Neuronal stem cell (in vitro differentiated cells): ENCODE measurements around the gene ANK2.

Source experiments
- DNase-seq: peaks from one replicate; pipeline ENCODE4 v3.0.0-alpha.2; 2013; ENCODE audit warnings: low spot score
- H2AFZ ChIP-seq: one replicate; pipeline ENCODE4 v1.6.1; 2013; ENCODE audit warnings: mild to moderate bottlenecking, low read length, inconsistent platforms
- H2AK5ac ChIP-seq: 2 replicates; pipeline ENCODE4 v1.6.1; 2013; ENCODE audit warnings: low read depth, mild to moderate bottlenecking, inconsistent platforms, low read length, moderate library complexity, mixed read lengths
- H2BK120ac ChIP-seq: 2 replicates; pipeline ENCODE4 v1.6.1; 2013; ENCODE audit warnings: low read depth, mild to moderate bottlenecking, inconsistent platforms, low read length, moderate library complexity, mixed read lengths
- H2BK12ac ChIP-seq: one replicate; pipeline ENCODE4 v1.6.1; 2013; ENCODE audit warnings: low read length, inconsistent platforms
- H2BK15ac ChIP-seq: 2 replicates; pipeline ENCODE4 v1.6.1; 2013; ENCODE audit warnings: mild to moderate bottlenecking, low read length, inconsistent platforms, mixed read lengths
- H2BK5ac ChIP-seq: one replicate; pipeline ENCODE4 v1.6.1; 2013; ENCODE audit warnings: inconsistent platforms, mild to moderate bottlenecking, low read length, moderate library complexity
- H3K14ac ChIP-seq: one replicate; pipeline ENCODE4 v1.6.1; 2013; ENCODE audit warnings: low read length, inconsistent platforms
- H3K18ac ChIP-seq: 2 replicates; pipeline ENCODE4 v1.6.1; 2013; ENCODE audit warnings: low read length, inconsistent platforms
- H3K23ac ChIP-seq: 2 replicates; pipeline ENCODE4 v1.6.1; 2013; ENCODE audit warnings: low read depth, mild to moderate bottlenecking, mixed read lengths, low read length, inconsistent platforms; ENCODE audit not compliant: poor library complexity
- H3K27ac ChIP-seq: replicated peaks from 3 replicates; pipeline ENCODE4 v1.5.1; 2013; ENCODE audit warnings: low read length, inconsistent platforms
- H3K27me3 ChIP-seq, 3 experiments: 2 replicates each; pipeline ENCODE4 v1.6.1; 2013; ENCODE audit warnings: low read length in 3 of 3, mild to moderate bottlenecking in 2 of 3, inconsistent platforms in 1 of 3, low read depth in 1 of 3, mixed read lengths in 1 of 3, moderate library complexity in 1 of 3; ENCODE audit not compliant: control insufficient read depth in 3 of 3, insufficient read depth in 3 of 3
- H3K36me3 ChIP-seq, 2 donors: replicated peaks in 1 of 2; 2 replicates each; pipeline ENCODE4 v1.6.1; 2013; ENCODE audit warnings: low read length in 2 of 2; ENCODE audit not compliant: control insufficient read depth in 2 of 2, insufficient read depth in 2 of 2
- H3K4ac ChIP-seq: 2 replicates; pipeline ENCODE4 v1.6.1; 2013; ENCODE audit warnings: inconsistent platforms, mild to moderate bottlenecking, low read length, moderate library complexity
- H3K4me1 ChIP-seq, 2 donors: 1 replicate in 1 of 2; 2 replicates in 1 of 2; pipeline ENCODE4 v1.6.1; 2013; ENCODE audit warnings: low read length in 2 of 2, low read depth in 1 of 2; ENCODE audit not compliant: control insufficient read depth in 2 of 2, insufficient read depth in 1 of 2
- H3K4me2 ChIP-seq: one replicate; pipeline ENCODE4 v1.6.1; 2013; ENCODE audit warnings: mild to moderate bottlenecking, low read length, inconsistent platforms; ENCODE audit not compliant: insufficient read depth, poor library complexity, severe bottlenecking
- H3K4me3 ChIP-seq, 2 donors: 2 replicates each; pipeline ENCODE4 v1.5.1; 2013; ENCODE audit warnings: low read length in 2 of 2, mild to moderate bottlenecking in 2 of 2, inconsistent platforms in 1 of 2, moderate library complexity in 1 of 2
- H3K79me1 ChIP-seq: one replicate; pipeline ENCODE4 v1.6.1; 2013; ENCODE audit warnings: low read depth, mild to moderate bottlenecking, inconsistent platforms, low read length, moderate library complexity
- H3K9ac ChIP-seq: one replicate; pipeline ENCODE4 v1.6.1; 2013; ENCODE audit warnings: mild to moderate bottlenecking, low read depth, low read length, inconsistent platforms; ENCODE audit not compliant: poor library complexity
- H3K9me3 ChIP-seq, 2 donors: replicated peaks in 1 of 2; 2 replicates each; pipeline versions ENCODE3 to v1.6.1; 2013; ENCODE audit warnings: low read length in 2 of 2, mild to moderate bottlenecking in 2 of 2, inconsistent platforms in 1 of 2, low read depth in 1 of 2, mixed read lengths in 1 of 2, moderate library complexity in 1 of 2; ENCODE audit not compliant: control insufficient read depth in 2 of 2, insufficient read depth in 1 of 2
- H4K8ac ChIP-seq: one replicate; pipeline ENCODE4 v1.6.1; 2013; ENCODE audit warnings: low read depth, mild to moderate bottlenecking, inconsistent platforms, low read length, moderate library complexity
- H4K91ac ChIP-seq: one replicate; pipeline ENCODE4 v1.6.1; 2013; ENCODE audit warnings: low read length, low read depth, mild to moderate bottlenecking, inconsistent platforms; ENCODE audit not compliant: poor library complexity
- WGBS, 2 donors: extraction: QIAGEN DNeasy Blood & Tissue Kit; methylation state at CpG; one replicate each; pipeline ENCODE4 v1.1.7; 2013; ENCODE audit warnings: missing lambda C conversion rate in 2 of 2, mixed read lengths in 1 of 2; ENCODE audit not compliant: insufficient read length in 2 of 2, insufficient replicate concordance in 1 of 2; ENCODE audit errors: extremely low coverage in 2 of 2; 5-methylcytosine and 5-hydroxymethylcytosine counted together

The ANK2 gene

DNA sequence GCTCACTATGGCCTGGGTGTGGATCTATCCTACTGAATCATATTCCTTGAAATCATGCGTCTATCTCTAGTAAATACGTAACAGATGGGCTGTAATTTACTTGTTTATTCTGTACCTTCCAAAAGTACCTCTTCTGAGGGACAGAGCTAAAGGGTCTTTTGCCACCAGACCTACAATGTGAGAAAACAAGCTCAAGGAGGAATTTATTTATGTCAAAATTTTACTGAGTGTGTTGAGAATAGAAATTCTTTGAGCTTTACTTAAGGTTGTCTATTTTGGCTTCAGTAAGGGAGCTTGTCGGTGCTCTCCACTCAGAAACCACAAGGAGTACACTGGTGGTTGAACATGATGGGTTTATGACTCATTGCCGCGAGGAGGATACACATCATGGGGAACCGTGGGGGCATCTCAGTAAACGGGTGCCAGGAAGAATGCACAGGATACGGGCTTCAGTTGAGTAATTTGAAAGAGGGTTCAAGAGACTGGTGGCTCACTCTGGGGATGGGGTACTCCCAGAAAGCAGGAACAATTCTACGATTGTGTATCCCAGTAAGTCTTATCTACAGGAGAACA lies 3.0 kb downstream of the ANK2 start:
- no peak overlapping the region for H3K4me3 ChIP-seq
- no peak overlapping the region for H2AFZ ChIP-seq
- no peak overlapping the region for H2BK120ac ChIP-seq
- no peak overlapping the region for H2AK5ac ChIP-seq
- no peak overlapping the region for H3K9ac ChIP-seq
- no peak for DNase-seq
- H3K18ac ChIP-seq: no peak overlapping the region
- no peaks in the 10 kb centered on the region for H3K9me3 ChIP-seq
- no peaks in the 10 kb centered on the region for H3K36me3 ChIP-seq
- H4K8ac ChIP-seq: no peak overlapping the region
- H3K4me2 ChIP-seq: no peak overlapping the region
- H3K27me3 ChIP-seq: no peaks in the 10 kb centered on the region
- no peak overlapping the region for H3K27ac ChIP-seq
- H2BK5ac ChIP-seq: no peak overlapping the region
- peaks cover 3 to 9% of the 10 kb centered on the region in 2 donors for H3K4me1 ChIP-seq
- no peak overlapping the region for H4K91ac ChIP-seq
- H3K14ac ChIP-seq: no peak overlapping the region
- H3K23ac ChIP-seq: no peak overlapping the region
- H3K79me1 ChIP-seq: no peaks in the 10 kb centered on the region
- H2BK12ac ChIP-seq: no peak overlapping the region
- no peak overlapping the region for H3K4ac ChIP-seq
- H2BK15ac ChIP-seq: no peak overlapping the region
- WGBS, 2 donors: no CpG with 5 or more reads among the region's 9 CpGs

DNA sequence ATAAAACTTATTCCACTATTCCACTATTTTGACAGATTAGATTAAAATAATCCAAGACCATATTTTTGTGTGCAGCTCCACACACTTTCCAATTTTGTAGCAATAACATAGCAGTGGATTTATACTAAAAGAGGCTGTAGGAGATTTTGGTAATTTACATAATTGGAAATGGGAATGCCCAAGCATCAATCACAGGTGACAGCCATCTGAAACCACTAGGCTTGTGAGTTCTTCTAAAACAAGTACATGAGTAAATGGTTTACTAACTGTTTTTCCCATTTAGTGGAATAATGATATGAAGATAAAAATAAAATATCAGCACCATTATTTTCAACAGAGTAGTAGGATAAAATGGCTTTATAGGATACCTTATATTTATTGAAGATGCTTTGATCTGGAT lies 4.4 kb downstream of the ANK2 start:
- H3K14ac ChIP-seq: no peak overlapping the region
- no peaks in the 10 kb centered on the region for H3K27me3 ChIP-seq
- no peak overlapping the region for H4K91ac ChIP-seq
- no peak overlapping the region for H3K18ac ChIP-seq
- H2BK5ac ChIP-seq: no peak overlapping the region
- no peaks in the 10 kb centered on the region for H3K79me1 ChIP-seq
- no peak overlapping the region for H2AFZ ChIP-seq
- H3K9me3 ChIP-seq: no peaks in the 10 kb centered on the region
- no peak overlapping the region for H2BK12ac ChIP-seq
- H2AK5ac ChIP-seq: no peak overlapping the region
- H2BK15ac ChIP-seq: no peak overlapping the region
- no peak overlapping the region for H4K8ac ChIP-seq
- H3K27ac ChIP-seq: no peak overlapping the region
- H3K9ac ChIP-seq: no peak overlapping the region
- no peak overlapping the region for H3K4me2 ChIP-seq
- no peak for DNase-seq
- H3K4me1 ChIP-seq: peaks cover under 1 to 8% of the 10 kb centered on the region in 2 donors
- H3K36me3 ChIP-seq: no peaks in the 10 kb centered on the region
- no peak overlapping the region for H3K4me3 ChIP-seq
- H2BK120ac ChIP-seq: no peak overlapping the region
- no peak overlapping the region for H3K23ac ChIP-seq
- H3K4ac ChIP-seq: no peak overlapping the region

DNA sequence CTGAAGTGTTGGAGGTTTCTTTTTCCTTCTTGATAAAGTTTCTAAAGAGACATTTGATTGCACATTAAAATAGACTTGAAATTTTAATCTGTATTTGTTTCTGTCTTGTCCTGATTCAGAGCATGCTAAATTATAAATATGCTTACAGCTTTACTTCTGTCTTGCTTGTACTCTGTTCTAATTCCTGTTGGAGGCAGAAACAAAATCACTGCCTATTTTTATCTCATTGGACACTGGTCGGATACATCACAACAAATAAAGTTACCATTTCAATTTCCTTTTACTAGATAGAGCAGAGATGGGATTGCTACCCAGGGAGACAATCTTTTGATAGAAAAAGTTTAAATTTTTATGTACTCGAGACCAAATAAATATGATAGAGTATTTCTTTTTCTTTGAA lies 6.9 kb downstream of the ANK2 start:
- no peak overlapping the region for H2AK5ac ChIP-seq
- H4K91ac ChIP-seq: no peak overlapping the region
- no peak overlapping the region for H2AFZ ChIP-seq
- no peak overlapping the region for H3K27ac ChIP-seq
- no peak overlapping the region for H2BK120ac ChIP-seq
- H3K36me3 ChIP-seq: no peaks in the 10 kb centered on the region
- peaks cover 0 to 2% of the 10 kb centered on the region in 2 donors for H3K4me1 ChIP-seq
- no peak overlapping the region for H3K9ac ChIP-seq
- H3K27me3 ChIP-seq: no peaks in the 10 kb centered on the region
- no peak overlapping the region for H2BK15ac ChIP-seq
- DNase-seq: no peak
- H3K14ac ChIP-seq: no peak overlapping the region
- no peak overlapping the region for H2BK5ac ChIP-seq
- no peak overlapping the region for H3K18ac ChIP-seq
- H3K4ac ChIP-seq: no peak overlapping the region
- H3K79me1 ChIP-seq: no peaks in the 10 kb centered on the region
- no CpG with 5 or more reads among the region's 2 CpGs for WGBS, 2 donors
- H3K4me2 ChIP-seq: no peak overlapping the region
- no peaks in the 10 kb centered on the region for H3K9me3 ChIP-seq
- no peak overlapping the region for H2BK12ac ChIP-seq
- H4K8ac ChIP-seq: no peak overlapping the region
- H3K4me3 ChIP-seq: no peak overlapping the region
- no peak overlapping the region for H3K23ac ChIP-seq

DNA sequence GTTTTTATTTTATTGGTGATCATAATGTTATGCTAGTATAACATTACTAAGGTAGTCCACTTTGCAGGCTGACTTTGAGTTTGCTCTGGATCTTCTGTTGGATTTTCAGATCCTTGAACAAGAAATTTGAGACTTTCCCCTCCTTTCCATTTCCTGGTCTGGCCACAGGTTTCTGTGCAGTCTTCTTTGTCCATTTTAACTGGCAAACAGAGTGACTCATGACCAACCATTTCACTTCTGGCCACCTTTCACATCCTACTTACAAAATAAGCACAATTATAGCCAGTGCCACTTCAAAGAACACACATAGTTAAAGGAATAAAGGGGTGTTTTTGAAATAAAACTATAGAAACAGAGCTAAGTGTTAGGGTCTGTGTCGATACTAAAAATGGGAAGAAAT lies 8.4 kb downstream of the ANK2 start:
- no peaks in the 10 kb centered on the region for H3K9me3 ChIP-seq
- H2AK5ac ChIP-seq: no peak overlapping the region
- no peaks in the 10 kb centered on the region for H3K79me1 ChIP-seq
- DNase-seq: no peak
- no peak overlapping the region for H2BK120ac ChIP-seq
- peaks cover 0 to 2% of the 10 kb centered on the region in 2 donors for H3K4me1 ChIP-seq
- H2BK5ac ChIP-seq: no peak overlapping the region
- H3K27ac ChIP-seq: no peak overlapping the region
- no peak overlapping the region for H4K91ac ChIP-seq
- no peak overlapping the region for H3K4me2 ChIP-seq
- no peak overlapping the region for H3K4me3 ChIP-seq
- H3K18ac ChIP-seq: no peak overlapping the region
- no peak overlapping the region for H2BK12ac ChIP-seq
- H2BK15ac ChIP-seq: no peak overlapping the region
- peak overlapping the region; percentile 25 for H2AFZ ChIP-seq
- no peak overlapping the region for H3K14ac ChIP-seq
- no peak overlapping the region for H3K4ac ChIP-seq
- WGBS, 2 donors: no CpG with 5 or more reads among the region's 1 CpG
- H4K8ac ChIP-seq: no peak overlapping the region
- H3K9ac ChIP-seq: no peak overlapping the region
- no peaks in the 10 kb centered on the region for H3K27me3 ChIP-seq
- no peaks in the 10 kb centered on the region for H3K36me3 ChIP-seq
- no peak overlapping the region for H3K23ac ChIP-seq
